IMR-90 (cell line): Measurements from ENCODE around the gene PHB1. TPM values are rescaled to one million over a fixed set of nuclear protein-coding genes. Genes with fewer than 3 reads are reported as not detected.

Experiments used
- ATAC-seq: fragments of 200-7000 bp; cut with Tn5 transposase; 2 replicates; pipeline ENCODE4 v1.9.1; 2020; ENCODE audit warnings: low read depth, mild to moderate bottlenecking, moderate library complexity
- BruUV-seq: library from RNA; stranded (reverse); fragments of 400-500 nt; replicated peaks from 2 replicates; lab custom pipeline; 2021; lab: Mats Ljungman, UMichigan
- CTCF ChIA-PET: fragments of 300-600 bp; formaldehyde crosslinking; extraction: SDS; loops from one replicate; lab custom pipeline; 2021; ENCODE audit warnings: antibody characterized with exemption; lab: Yijun Ruan, JAX
- POLR2A ChIA-PET: fragments of 300-600 bp; sonication (Branson Sonifier 250); formaldehyde crosslinking; loops from one replicate; lab custom pipeline; 2022; ENCODE audit warnings: antibody characterized with exemption; ENCODE audit not compliant: unreplicated experiment; lab: Charles Lee
- DNase-seq: peaks from one replicate; pipeline ENCODE4 v3.0.0; 2013
- H2AFZ ChIP-seq: replicated peaks from 2 replicates; pipeline ENCODE3; 2013; ENCODE audit warnings: low read length, mild to moderate bottlenecking; ENCODE audit not compliant: poor library complexity
- H2AK5ac ChIP-seq: 2 replicates; pipeline ENCODE4 v1.6.1; 2013; ENCODE audit warnings: low read depth, low read length, inconsistent platforms
- H2AK9ac ChIP-seq: replicated peaks from 2 replicates; pipeline ENCODE3; 2013; ENCODE audit warnings: mild to moderate bottlenecking, low read depth, low read length, moderate library complexity; ENCODE audit not compliant: poor library complexity
- H2BK120ac ChIP-seq: 2 replicates; pipeline ENCODE4 v1.6.1; 2013; ENCODE audit warnings: low read depth, low read length, inconsistent platforms
- H2BK15ac ChIP-seq: 3 replicates; pipeline ENCODE4 v1.6.1; 2013; ENCODE audit warnings: low read depth, low read length, inconsistent platforms
- H2BK20ac ChIP-seq: 2 replicates; pipeline ENCODE4 v1.6.1; 2013; ENCODE audit warnings: low read depth, mild to moderate bottlenecking, inconsistent platforms, low read length, moderate library complexity
- H2BK5ac ChIP-seq: 2 replicates; pipeline ENCODE4 v1.6.1; 2013; ENCODE audit warnings: mild to moderate bottlenecking, low read depth, low read length, inconsistent platforms; ENCODE audit not compliant: poor library complexity, severe bottlenecking
- H3K14ac ChIP-seq: replicated peaks from 2 replicates; pipeline ENCODE4 v1.6.1; 2013; ENCODE audit warnings: low read depth, low read length, inconsistent platforms
- H3K18ac ChIP-seq: 2 replicates; pipeline ENCODE4 v1.6.1; 2013; ENCODE audit warnings: low read depth, low read length, control low read depth
- H3K23ac ChIP-seq: 2 replicates; pipeline ENCODE4 v1.6.1; 2013; ENCODE audit warnings: low read depth, low read length, inconsistent platforms
- H3K27ac ChIP-seq: 2 replicates; pipeline ENCODE4 v1.5.1; 2013; ENCODE audit warnings: mild to moderate bottlenecking, control low read depth, low read length; ENCODE audit not compliant: insufficient read depth
- H3K27me3 ChIP-seq: 2 replicates; pipeline ENCODE4 v1.6.1; 2013; ENCODE audit warnings: low read length; ENCODE audit not compliant: control insufficient read depth, insufficient read depth
- H3K36me3 ChIP-seq: 2 replicates; pipeline ENCODE4 v1.6.1; 2013; ENCODE audit warnings: low read length, mixed read lengths; ENCODE audit not compliant: control insufficient read depth, insufficient read depth
- H3K4ac ChIP-seq: 2 replicates; pipeline ENCODE4 v1.6.1; 2013; ENCODE audit warnings: low read depth, low read length, inconsistent platforms
- H3K4me1 ChIP-seq: 2 replicates; pipeline ENCODE4 v1.6.1; 2013; ENCODE audit warnings: low read length, mixed read lengths; ENCODE audit not compliant: control insufficient read depth, insufficient read depth
- H3K4me2 ChIP-seq: 2 replicates; pipeline ENCODE4 v1.6.1; 2013; ENCODE audit warnings: low read depth, mild to moderate bottlenecking, control low read depth, low read length, moderate library complexity
- H3K4me3 ChIP-seq: 2 replicates; pipeline ENCODE4 v1.5.1; 2013; ENCODE audit warnings: low read depth, mild to moderate bottlenecking, control low read depth, low read length, moderate library complexity; ENCODE audit not compliant: insufficient read depth
- H3K56ac ChIP-seq: 2 replicates; pipeline ENCODE4 v1.6.1; 2013; ENCODE audit warnings: low read length, inconsistent platforms; ENCODE audit not compliant: insufficient read depth; ENCODE audit errors: extremely low read depth
- H3K79me1 ChIP-seq, 2 experiments: 2 replicates each; pipeline ENCODE4 v1.6.1; 2013; ENCODE audit warnings: low read length in 2 of 2, inconsistent platforms in 1 of 2, low read depth in 1 of 2
- H3K9ac ChIP-seq: 2 replicates; pipeline ENCODE4 v1.6.1; 2013; ENCODE audit warnings: low read depth, low read length, control low read depth
- H3K9me1 ChIP-seq: 2 replicates; pipeline ENCODE4 v1.6.1; 2013; ENCODE audit warnings: low read length, inconsistent platforms; ENCODE audit not compliant: insufficient read depth
- H3K9me3 ChIP-seq: 2 replicates; pipeline ENCODE4 v1.6.1; 2013; ENCODE audit warnings: low read length; ENCODE audit not compliant: control insufficient read depth, insufficient read depth
- H4K20me1 ChIP-seq: 2 replicates; pipeline ENCODE4 v1.6.1; 2013; ENCODE audit warnings: low read length, inconsistent platforms; ENCODE audit not compliant: insufficient read depth
- H4K5ac ChIP-seq: 2 replicates; pipeline ENCODE4 v1.6.1; 2013; ENCODE audit warnings: mild to moderate bottlenecking, low read depth, low read length, control low read depth
- H4K8ac ChIP-seq, 2 experiments: 2 replicates each; pipeline ENCODE4 v1.6.1; 2013; ENCODE audit warnings: low read depth in 2 of 2, low read length in 2 of 2, control low read depth in 1 of 2, inconsistent platforms in 1 of 2
- H4K91ac ChIP-seq: 2 replicates; pipeline ENCODE4 v1.6.1; 2013; ENCODE audit warnings: low read depth, low read length, inconsistent platforms; ENCODE audit not compliant: insufficient read depth
- BHLHE40 ChIP-seq: fragments of 150-350 bp; IDR thresholded peaks from 2 replicates; pipeline ENCODE4 v1.6.1; 2016; ENCODE audit warnings: mild to moderate bottlenecking, low read depth, low read length
- CEBPB ChIP-seq: IDR thresholded peaks from 2 replicates; pipeline ENCODE4 v1.6.1; 2012; ENCODE audit warnings: low read depth, low read length, improper control_type of control experiment
- CHD1 ChIP-seq: IDR thresholded peaks from 2 replicates; pipeline ENCODE4 v1.6.1; 2012; ENCODE audit warnings: low read depth, low read length, improper control_type of control experiment
- FOS ChIP-seq: fragments of 150-350 bp; IDR thresholded peaks from 2 replicates; pipeline ENCODE4 v1.6.1; 2016; ENCODE audit warnings: low read depth, low read length
- MAFK ChIP-seq: IDR thresholded peaks from 2 replicates; pipeline ENCODE4 v1.6.1; 2012; ENCODE audit warnings: low read depth, low read length, improper control_type of control experiment
- MAZ ChIP-seq: IDR thresholded peaks from 2 replicates; pipeline ENCODE4 v1.6.1; 2012; ENCODE audit warnings: low read depth, mild to moderate bottlenecking, low read length, improper control_type of control experiment, moderate library complexity, borderline replicate concordance
- MXI1 ChIP-seq: IDR thresholded peaks from 2 replicates; pipeline ENCODE4 v1.6.1; 2012; ENCODE audit warnings: low read depth, mild to moderate bottlenecking, low read length, moderate library complexity, borderline replicate concordance
- NFE2L2 ChIP-seq: fragments of 150-350 bp; IDR thresholded peaks from 2 replicates; pipeline ENCODE4 v1.6.1; 2016; ENCODE audit warnings: low read depth, mild to moderate bottlenecking, low read length
- POLR2A ChIP-seq: IDR thresholded peaks from 2 replicates; pipeline ENCODE4 v1.6.1; 2012; ENCODE audit warnings: mild to moderate bottlenecking, low read depth, low read length
- RAD21 ChIP-seq: IDR thresholded peaks from 2 replicates; pipeline ENCODE4 v1.6.1; 2012; ENCODE audit warnings: low read length, improper control_type of control experiment
- RCOR1 ChIP-seq: IDR thresholded peaks from 2 replicates; pipeline ENCODE4 v1.6.1; 2012; ENCODE audit warnings: mild to moderate bottlenecking, low read length, improper control_type of control experiment; ENCODE audit not compliant: insufficient replicate concordance
- RFX5 ChIP-seq: IDR thresholded peaks from 2 replicates; pipeline ENCODE4 v1.8.0; 2012; ENCODE audit warnings: low read depth, mild to moderate bottlenecking, low read length, moderate library complexity
- SMC3 ChIP-seq: fragments of 150-350 bp; IDR thresholded peaks from 2 replicates; pipeline ENCODE4 v1.6.1; 2016; ENCODE audit warnings: low read depth, mild to moderate bottlenecking, antibody characterized with exemption, low read length, moderate library complexity
- WGBS, 2 experiments: methylation state at CpG; one replicate each; pipeline versions ENCODE4 v1.1.5 to v1.1.7; 2013; ENCODE audit warnings: missing lambda C conversion rate in 2 of 2; ENCODE audit not compliant: insufficient read length in 1 of 2; ENCODE audit errors: extremely low coverage in 2 of 2; 5-methylcytosine and 5-hydroxymethylcytosine counted together
- dilution Hi-C: fragments of 300-500 bp; cut with HindIII; formaldehyde crosslinking; loops from one replicate; pipeline ENCODE4 v1.14.3; 2018; ENCODE audit warnings: low sequenced_read_pairs; ENCODE audit not compliant: unreplicated experiment
- in situ Hi-C: fragments of 300-500 bp; cut with MboI; formaldehyde crosslinking; loops from 3 replicates; pipeline ENCODE4 v1.14.3; 2019; ENCODE audit warnings: low sequenced_read_pairs, inconsistent platforms, mixed read lengths
- intact Hi-C: fragments of 100-400 bp; cut with micrococcal nuclease; formaldehyde crosslinking; loops from 2 replicates; pipeline ENCODE4 v1.10.0; 2022
- polyA plus RNA-seq, 3 experiments: library from polyadenylated mRNA; depleted of rRNA; stranded (reverse); fragments of >200 nt; gene quantifications; 2 replicates each; pipeline ENCODE4 v1.2.3, GENCODE V29; 2012; ENCODE audit warnings: low replicate concordance in 1 of 3
- total RNA-seq: library from RNA; depleted of rRNA; stranded (reverse); fragments of >200 nt; gene quantifications from 2 replicates; pipeline ENCODE4 v1.2.3, GENCODE V29; 2012
- TF ChIP-seq, protein P1 (sequence below): conservative IDR thresholded peaks from 2 replicates; pipeline ENCODE4 v1.5.1; 2012; ENCODE audit warnings: mild to moderate bottlenecking, low read depth, low read length, improper control_type of control experiment
- TF ChIP-seq, protein P2 (sequence below): fragments of 150-350 bp; IDR thresholded peaks from 2 replicates; pipeline ENCODE4 v1.6.1; 2016; ENCODE audit warnings: low read depth, mild to moderate bottlenecking, low read length, moderate library complexity, borderline replicate concordance
- TF ChIP-seq, protein P3 (sequence below): fragments of 150-350 bp; IDR thresholded peaks from 2 replicates; pipeline ENCODE4 v1.6.1; 2017; ENCODE audit warnings: mild to moderate bottlenecking, antibody characterized with exemption, low read length, low read depth

Gene PHB1
- total and polyA plus RNA-seq, 2 of the 4 experiments (the other 2 are of a cell fraction) = 283 to 294 TPM

DNA sequence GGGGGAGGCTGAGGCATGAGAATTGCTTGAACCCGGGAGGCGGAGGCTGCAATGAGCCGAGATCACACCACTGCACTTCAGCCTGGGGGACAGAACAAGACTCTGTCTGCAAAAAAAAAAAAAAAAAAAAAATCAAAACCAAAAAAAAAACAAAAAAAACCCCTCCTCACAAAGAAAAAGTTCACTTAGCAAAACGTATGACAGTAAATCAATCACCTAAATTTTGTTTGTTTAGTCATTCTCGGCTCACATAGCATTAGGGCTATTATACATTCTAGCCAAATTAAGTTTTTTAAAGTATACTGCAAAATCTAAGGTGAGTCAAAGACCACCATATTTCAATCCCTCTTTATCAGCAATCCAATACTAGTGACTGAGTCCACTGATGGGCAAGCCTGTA lies 58.4 kb downstream of the PHB1 start:
- H4K91ac ChIP-seq = no peak overlapping the region
- TF ChIP-seq RFX5 (no peak), CEBPB (no peak), FOS (no peak), SMC3 (no peak), MAZ (no peak), BHLHE40 (no peak), MAFK (no peak), RCOR1 (no peak), MXI1 (no peak), RAD21 (no peak), NFE2L2 (no peak), CHD1 (no peak), POLR2A (no peak)
- TF ChIP-seq, protein P1, sequence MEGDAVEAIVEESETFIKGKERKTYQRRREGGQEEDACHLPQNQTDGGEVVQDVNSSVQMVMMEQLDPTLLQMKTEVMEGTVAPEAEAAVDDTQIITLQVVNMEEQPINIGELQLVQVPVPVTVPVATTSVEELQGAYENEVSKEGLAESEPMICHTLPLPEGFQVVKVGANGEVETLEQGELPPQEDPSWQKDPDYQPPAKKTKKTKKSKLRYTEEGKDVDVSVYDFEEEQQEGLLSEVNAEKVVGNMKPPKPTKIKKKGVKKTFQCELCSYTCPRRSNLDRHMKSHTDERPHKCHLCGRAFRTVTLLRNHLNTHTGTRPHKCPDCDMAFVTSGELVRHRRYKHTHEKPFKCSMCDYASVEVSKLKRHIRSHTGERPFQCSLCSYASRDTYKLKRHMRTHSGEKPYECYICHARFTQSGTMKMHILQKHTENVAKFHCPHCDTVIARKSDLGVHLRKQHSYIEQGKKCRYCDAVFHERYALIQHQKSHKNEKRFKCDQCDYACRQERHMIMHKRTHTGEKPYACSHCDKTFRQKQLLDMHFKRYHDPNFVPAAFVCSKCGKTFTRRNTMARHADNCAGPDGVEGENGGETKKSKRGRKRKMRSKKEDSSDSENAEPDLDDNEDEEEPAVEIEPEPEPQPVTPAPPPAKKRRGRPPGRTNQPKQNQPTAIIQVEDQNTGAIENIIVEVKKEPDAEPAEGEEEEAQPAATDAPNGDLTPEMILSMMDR = no peak
- TF ChIP-seq, protein P2, sequence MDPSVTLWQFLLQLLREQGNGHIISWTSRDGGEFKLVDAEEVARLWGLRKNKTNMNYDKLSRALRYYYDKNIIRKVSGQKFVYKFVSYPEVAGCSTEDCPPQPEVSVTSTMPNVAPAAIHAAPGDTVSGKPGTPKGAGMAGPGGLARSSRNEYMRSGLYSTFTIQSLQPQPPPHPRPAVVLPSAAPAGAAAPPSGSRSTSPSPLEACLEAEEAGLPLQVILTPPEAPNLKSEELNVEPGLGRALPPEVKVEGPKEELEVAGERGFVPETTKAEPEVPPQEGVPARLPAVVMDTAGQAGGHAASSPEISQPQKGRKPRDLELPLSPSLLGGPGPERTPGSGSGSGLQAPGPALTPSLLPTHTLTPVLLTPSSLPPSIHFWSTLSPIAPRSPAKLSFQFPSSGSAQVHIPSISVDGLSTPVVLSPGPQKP = no peak
- TF ChIP-seq, protein P3, sequence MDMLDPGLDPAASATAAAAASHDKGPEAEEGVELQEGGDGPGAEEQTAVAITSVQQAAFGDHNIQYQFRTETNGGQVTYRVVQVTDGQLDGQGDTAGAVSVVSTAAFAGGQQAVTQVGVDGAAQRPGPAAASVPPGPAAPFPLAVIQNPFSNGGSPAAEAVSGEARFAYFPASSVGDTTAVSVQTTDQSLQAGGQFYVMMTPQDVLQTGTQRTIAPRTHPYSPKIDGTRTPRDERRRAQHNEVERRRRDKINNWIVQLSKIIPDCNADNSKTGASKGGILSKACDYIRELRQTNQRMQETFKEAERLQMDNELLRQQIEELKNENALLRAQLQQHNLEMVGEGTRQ = no peak
- no peak overlapping the region for H3K4me3 ChIP-seq
- H3K56ac ChIP-seq = no peak overlapping the region
- no peak overlapping the region for H2BK20ac ChIP-seq
- no CpG with 5 or more reads among the region's 5 CpGs for WGBS, 2 experiments
- H3K79me1 ChIP-seq = peaks cover 25 to 67% of the 10 kb centered on the region in 2 experiments
- ATAC-seq (no peak), DNase-seq (no peak)
- no peak overlapping the region for H3K18ac ChIP-seq
- H2BK5ac ChIP-seq = no peak overlapping the region
- H3K4me2 ChIP-seq = no peak overlapping the region
- dilution Hi-C loops (no loop called here), intact Hi-C loops (no loop called here), in situ Hi-C loops (no loop called here)
- no peak overlapping the region for H2BK120ac ChIP-seq
- H3K9me1 ChIP-seq = peaks cover 7% of the 10 kb centered on the region
- POLR2A ChIA-PET = no interaction called here
- H2AK9ac ChIP-seq = no peak overlapping the region
- H3K36me3 ChIP-seq = no peaks in the 10 kb centered on the region
- no peak overlapping the region for H3K9ac ChIP-seq
- no peak overlapping the region for H2AFZ ChIP-seq
- peaks cover 7% of the 10 kb centered on the region for H3K4me1 ChIP-seq
- no peak overlapping the region for H3K14ac ChIP-seq
- BruUV-seq = no TSS peak
- no peak overlapping the region for H2BK15ac ChIP-seq
- CTCF ChIA-PET = interaction anchor here (0.7 kb wide), 1 partner anchor 398 kb away, joined by 3 read pairs; no protein-coding TSS in a partner anchor
- H3K9me3 ChIP-seq = no peaks in the 10 kb centered on the region
- no peak overlapping the region for H3K27ac ChIP-seq
- H3K4ac ChIP-seq = no peak overlapping the region
- H4K8ac ChIP-seq = no peak overlapping the region
- peaks cover 76% of the 10 kb centered on the region for H4K20me1 ChIP-seq
- H3K27me3 ChIP-seq = no peaks in the 10 kb centered on the region
- no peak overlapping the region for H2AK5ac ChIP-seq
- H4K5ac ChIP-seq = no peak overlapping the region
- H3K23ac ChIP-seq = no peak overlapping the region
